Skeletal muscle tissue (tissue), 4 donors: Measurements from ENCODE around the gene FBXO24. TPM values are rescaled to one million over a fixed set of nuclear protein-coding genes. Genes with fewer than 3 reads are reported as not detected.

Experiments
- H3K27ac ChIP-seq: one replicate; pipeline ENCODE4 v1.7.0; 2013; ENCODE audit warnings: mild to moderate bottlenecking, low read depth, low read length, inconsistent platforms
- H3K27me3 ChIP-seq, 3 donors: one replicate each; pipeline ENCODE4 v1.7.0; 2013; ENCODE audit warnings: low read length in 3 of 3; ENCODE audit not compliant: control insufficient read depth in 3 of 3, insufficient read depth in 3 of 3
- H3K36me3 ChIP-seq, 3 donors: one replicate each; pipeline ENCODE4 v1.7.0; 2013; ENCODE audit warnings: low read length in 3 of 3; ENCODE audit not compliant: control insufficient read depth in 3 of 3, insufficient read depth in 3 of 3
- H3K4me1 ChIP-seq, 3 donors: one replicate each; pipeline ENCODE4 v1.7.0; 2013; ENCODE audit warnings: low read length in 3 of 3, mild to moderate bottlenecking in 3 of 3; ENCODE audit not compliant: control insufficient read depth in 3 of 3, insufficient read depth in 3 of 3
- H3K4me3 ChIP-seq, 3 donors: one replicate each; pipeline ENCODE4 v1.7.0; 2013; ENCODE audit warnings: low read length in 3 of 3
- H3K9ac ChIP-seq, 3 donors: one replicate each; pipeline ENCODE4 v1.7.0; 2013; ENCODE audit warnings: low read length in 3 of 3, mild to moderate bottlenecking in 3 of 3, moderate library complexity in 2 of 3, low read depth in 1 of 3
- H3K9me3 ChIP-seq, 3 donors: one replicate each; pipeline ENCODE4 v1.7.0; 2013; ENCODE audit warnings: low read length in 3 of 3; ENCODE audit not compliant: control insufficient read depth in 3 of 3
- total RNA-seq: library from RNA; depleted of rRNA; stranded (reverse); fragments of >200 nt; gene quantifications from one replicate; pipeline ENCODE4 v1.2.3, GENCODE V29; 2014
- donor health status: Osteomylitis.

FBXO24 gene
- total RNA-seq, 1 donor from 2014 or later, result 1.0 TPM

- no peak overlapping the region for H3K9ac ChIP-seq
- peaks cover 4 to 14% (median 6%) of the 10 kb centered on the region in 3 donors for H3K4me1 ChIP-seq
- no peaks in the 10 kb centered on the region for H3K9me3 ChIP-seq
- H3K4me3 ChIP-seq, result no peak overlapping the region
- no peak overlapping the region for H3K27ac ChIP-seq
- H3K27me3 ChIP-seq, result peaks cover 11 to 29% (median 23%) of the 10 kb centered on the region in 3 donors
- peaks cover 0 to 7% (median 4%) of the 10 kb centered on the region in 3 donors for H3K36me3 ChIP-seq
Measured at GRCh38 chr7:100567031-100567730, 18.9 kb upstream of the FBXO24 start.

GRCh38 chr7:100567751-100568175 is 18.4 kb upstream of the FBXO24 start:
- H3K27me3 ChIP-seq, result peaks cover 11 to 32% (median 23%) of the 10 kb centered on the region in 3 donors
- H3K4me1 ChIP-seq, result peaks cover 4 to 14% (median 6%) of the 10 kb centered on the region in 3 donors
- H3K4me3 ChIP-seq, result no peak overlapping the region
- peaks cover 0 to 5% (median 3%) of the 10 kb centered on the region in 3 donors for H3K36me3 ChIP-seq
- no peak overlapping the region for H3K9ac ChIP-seq
- H3K9me3 ChIP-seq, result no peaks in the 10 kb centered on the region
- H3K27ac ChIP-seq, result no peak overlapping the region

- H3K9ac ChIP-seq, result no peak overlapping the region
- peaks cover 11 to 32% (median 23%) of the 10 kb centered on the region in 3 donors for H3K27me3 ChIP-seq
- H3K4me1 ChIP-seq, result peaks cover 4 to 14% (median 6%) of the 10 kb centered on the region in 3 donors
- no peaks in the 10 kb centered on the region for H3K9me3 ChIP-seq
- no peak overlapping the region for H3K4me3 ChIP-seq
- no peak overlapping the region for H3K27ac ChIP-seq
- H3K36me3 ChIP-seq, result no peaks in the 10 kb centered on the region
Measured at GRCh38 chr7:100568176-100568895, 17.8 kb upstream of the FBXO24 start.

GRCh38 chr7:100568896-100569844 is 17.0 kb upstream of the FBXO24 start:
- Histone ChIP-seq H3K27ac (no peak overlapping the region), H3K4me1 (peaks cover 4 to 14% (median 6%) of the 10 kb centered on the region in 3 donors), H3K9ac (no peak overlapping the region), H3K36me3 (peaks cover 0 to 3% (median 0%) of the 10 kb centered on the region in 3 donors), H3K4me3 (peak overlapping the region in 2 of 3 donors; percentile 9 to 49), H3K9me3 (no peaks in the 10 kb centered on the region), H3K27me3 (peaks cover 11 to 32% (median 23%) of the 10 kb centered on the region in 3 donors)

- Histone ChIP-seq H3K4me1 (peaks cover 4 to 14% (median 6%) of the 10 kb centered on the region in 3 donors), H3K36me3 (peaks cover 14 to 16% (median 15%) of the 10 kb centered on the region in 3 donors), H3K27ac (no peak overlapping the region), H3K9ac (no peak overlapping the region), H3K9me3 (no peaks in the 10 kb centered on the region), H3K4me3 (no peak overlapping the region), H3K27me3 (peaks cover 11 to 38% (median 36%) of the 10 kb centered on the region in 3 donors)
Measured at GRCh38 chr7:100570954-100571828, 14.9 kb upstream of the FBXO24 start.

GRCh38 chr7:100571829-100572116 is 14.4 kb upstream of the FBXO24 start:
- H3K9me3 ChIP-seq, result no peaks in the 10 kb centered on the region
- peaks cover 4 to 14% (median 6%) of the 10 kb centered on the region in 3 donors for H3K4me1 ChIP-seq
- H3K36me3 ChIP-seq, result peaks cover 20 to 21% (median 21%) of the 10 kb centered on the region in 3 donors
- H3K27ac ChIP-seq, result no peak overlapping the region
- no peak overlapping the region for H3K4me3 ChIP-seq
- peaks cover 11 to 43% (median 40%) of the 10 kb centered on the region in 3 donors for H3K27me3 ChIP-seq
- no peak overlapping the region for H3K9ac ChIP-seq

GRCh38 chr7:100572281-100572948 is 13.7 kb upstream of the FBXO24 start:
- Histone ChIP-seq H3K9me3 (no peaks in the 10 kb centered on the region), H3K27me3 (peaks cover 11 to 43% (median 40%) of the 10 kb centered on the region in 3 donors), H3K9ac (no peak overlapping the region), H3K36me3 (peaks cover 25 to 26% (median 26%) of the 10 kb centered on the region in 3 donors), H3K4me3 (no peak overlapping the region), H3K4me1 (peaks cover 4 to 14% (median 6%) of the 10 kb centered on the region in 3 donors), H3K27ac (no peak overlapping the region)

- H3K36me3 ChIP-seq, result peaks cover 32 to 33% (median 33%) of the 10 kb centered on the region in 3 donors
- no peak overlapping the region for H3K27ac ChIP-seq
- no peak overlapping the region for H3K9ac ChIP-seq
- H3K4me1 ChIP-seq, result peaks cover 4 to 14% (median 6%) of the 10 kb centered on the region in 3 donors
- no peaks in the 10 kb centered on the region for H3K9me3 ChIP-seq
- H3K27me3 ChIP-seq, result peaks cover 11 to 49% (median 40%) of the 10 kb centered on the region in 3 donors
- H3K4me3 ChIP-seq, result no peak overlapping the region
Measured at GRCh38 chr7:100572949-100573675, 13.0 kb upstream of the FBXO24 start.
